MV-4-11 (cell line): ENCODE measurements around the gene TMEM167B.
A peak's percentile ranks its signal among the peaks of the same experiment; 100 is the strongest.
"Not testable (repeated sequence)": the region's sequence is repeated elsewhere in the genome, so short reads cannot be mapped to it uniquely, and the experiment has no call there.

Source experiments
- DNase-seq: peaks from one replicate; lab custom pipeline; 2025; lab: John Stamatoyannopoulos, UW

The TMEM167B gene

GRCh38 chr1:109113590-109114341, 23.2 kb downstream of the TMEM167B start, which contains the start of gene ELAPOR1:
Gene ELAPOR1, plus strand, starts transcription at chr1:109114115. Its CDS starts 69 bp downstream, at chr1:109114184.
- no peak for DNase-seq

- DNase-seq, result no peak
These were observed 23.7 kb downstream of the TMEM167B start for GRCh38 chr1:109114342-109114674.

GRCh38 chr1:109115685-109116084, 25.1 kb downstream of the TMEM167B start:
- DNase-seq, result no peak

GRCh38 chr1:109116286-109116685, 25.7 kb downstream of the TMEM167B start:
- DNase-seq, result no peak

DNA sequence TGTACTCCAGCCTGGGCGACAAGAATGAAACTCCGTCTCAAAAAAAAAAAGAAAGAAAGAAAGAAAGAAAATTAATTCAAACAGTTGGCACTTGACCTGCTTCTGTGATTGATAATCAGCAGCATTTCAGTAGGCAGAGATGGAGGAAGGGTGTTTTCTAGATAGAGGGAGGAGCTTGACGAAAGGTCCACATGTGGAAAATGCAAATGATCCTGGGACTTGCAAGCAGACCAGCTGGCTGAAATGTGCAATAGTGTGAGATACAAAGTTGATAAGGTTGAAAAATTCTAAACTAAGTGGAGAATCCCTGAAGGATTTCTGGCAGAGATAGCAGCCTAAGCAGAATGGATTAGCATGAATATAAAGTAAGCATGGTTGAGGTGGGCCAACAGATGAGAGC, 27.5 kb downstream of the TMEM167B start:
- no peak for DNase-seq

DNA sequence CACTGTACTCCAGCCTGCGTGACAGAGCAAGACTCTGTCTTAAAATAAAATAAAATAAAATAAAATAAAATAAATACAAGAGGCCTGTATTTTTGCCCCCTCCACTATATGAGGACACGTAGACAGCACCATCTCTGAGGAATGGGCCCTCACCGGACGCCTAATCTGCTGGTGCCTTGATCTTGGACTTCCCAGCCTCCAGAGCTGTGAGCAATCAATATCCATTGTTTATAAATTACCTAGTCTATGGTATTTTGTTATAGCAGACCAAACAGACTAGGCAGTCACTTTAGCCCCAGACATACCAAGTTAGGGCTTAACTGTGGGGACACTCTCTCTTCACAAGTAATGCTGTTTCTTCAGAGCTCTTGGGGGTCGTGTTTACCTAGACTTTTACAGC, 29.8 kb downstream of the TMEM167B start:
- no peak for DNase-seq

GRCh38 chr1:109131059-109131458, 40.5 kb downstream of the TMEM167B start:
- DNase-seq, result no peak

DNA sequence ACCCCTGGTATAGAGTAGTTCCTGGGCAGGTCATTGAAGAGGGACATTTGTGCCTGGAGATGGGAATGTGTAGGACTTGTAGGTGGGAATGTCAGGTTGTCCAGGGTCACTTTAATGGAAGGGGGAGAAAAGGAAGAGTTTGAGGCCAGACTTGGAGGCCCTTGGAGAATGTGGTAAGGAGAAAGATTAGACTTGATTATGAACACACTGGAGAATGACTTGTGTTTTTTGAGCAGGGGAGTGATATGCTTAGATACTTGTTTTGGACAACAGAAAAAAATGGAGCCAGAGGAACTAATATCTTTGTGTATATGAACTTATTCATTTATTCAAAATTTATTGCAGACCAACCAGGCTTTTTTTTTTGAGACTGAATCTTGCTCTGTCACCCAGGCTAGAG, 41.2 kb downstream of the TMEM167B start:
- DNase-seq, result no peak

DNA sequence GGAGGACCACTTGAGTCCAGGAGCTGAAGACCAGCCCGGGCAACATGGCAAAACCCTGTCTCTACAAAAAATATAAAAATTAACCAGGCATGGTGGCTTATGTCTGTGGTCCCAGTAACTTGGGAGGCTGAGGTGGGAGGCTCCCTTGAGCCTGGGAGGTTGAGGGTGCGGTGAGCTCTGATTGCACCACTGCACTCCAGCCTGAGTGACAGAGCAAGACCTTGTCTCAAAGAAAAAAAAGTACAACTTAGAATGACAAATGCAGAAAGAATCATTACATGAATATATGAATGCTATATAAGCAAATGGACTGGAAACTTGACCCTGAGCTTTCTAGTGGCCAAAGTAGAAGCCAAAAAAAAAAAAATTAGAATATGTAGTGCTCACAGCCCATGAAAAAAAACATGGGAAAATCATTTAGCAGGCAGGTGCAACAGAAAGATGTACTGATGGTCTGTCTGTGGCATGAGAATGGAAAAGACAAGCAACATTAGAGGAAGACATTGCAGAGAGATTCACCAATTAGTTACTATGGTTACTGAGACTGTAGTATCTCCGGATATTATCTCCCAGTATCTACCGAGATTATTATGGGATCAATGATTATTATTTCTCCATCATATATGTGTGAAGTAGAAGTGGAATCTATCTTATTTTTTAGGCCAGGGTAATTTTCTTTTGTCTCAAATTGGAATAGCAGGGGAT, 42.6 kb downstream of the TMEM167B start:
- DNase-seq, result no peak

GRCh38 chr1:109133815-109134214, 43.3 kb downstream of the TMEM167B start:
- peak; percentile 60 for DNase-seq

DNA sequence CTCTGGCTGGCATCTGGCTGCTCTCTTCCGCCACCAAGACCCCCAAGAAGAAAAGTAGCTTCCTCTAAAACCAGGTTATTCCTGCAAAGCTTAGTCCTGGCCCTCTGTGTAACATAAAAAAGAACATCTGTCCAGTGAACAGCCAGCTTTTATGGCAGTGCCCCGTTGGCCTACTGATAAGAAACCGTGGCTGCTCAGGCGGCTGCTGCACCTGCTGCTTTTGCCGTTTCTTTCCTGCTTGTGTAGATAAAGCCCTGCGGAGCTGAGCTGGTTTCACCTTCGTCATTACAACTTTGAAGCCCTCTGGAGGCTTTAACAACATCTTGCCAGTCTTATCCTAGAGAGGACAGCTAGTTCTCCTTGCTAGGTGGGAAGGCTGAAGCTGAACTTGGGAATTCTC, 43.9 kb downstream of the TMEM167B start:
- no peak for DNase-seq

- no peak for DNase-seq
These were observed 45.4 kb downstream of the TMEM167B start for GRCh38 chr1:109135940-109136339.

DNA sequence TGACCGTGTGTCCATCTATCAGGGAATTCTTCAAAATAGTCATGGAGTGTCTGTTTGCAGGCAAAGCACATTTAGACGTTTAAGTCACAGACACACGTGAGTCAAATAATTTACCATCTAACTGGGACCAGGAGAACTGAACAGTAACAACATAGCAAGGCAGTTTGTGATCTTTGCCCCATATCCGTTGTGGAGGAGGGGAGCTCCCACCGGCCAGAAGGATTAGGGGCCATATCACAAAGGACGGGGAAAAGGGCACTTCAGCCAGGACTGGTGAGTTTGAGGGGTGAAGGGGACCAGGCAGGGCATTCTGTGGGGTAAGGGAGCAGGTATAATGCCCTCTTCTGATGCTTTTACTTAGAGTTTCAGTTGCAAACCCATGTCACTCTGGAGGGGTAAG, 46.2 kb downstream of the TMEM167B start:
- no peak for DNase-seq

- DNase-seq, result no peak
These were observed 47.4 kb downstream of the TMEM167B start for GRCh38 chr1:109137958-109138357.

- no peak for DNase-seq
These were observed 47.8 kb downstream of the TMEM167B start for GRCh38 chr1:109138358-109138757.

GRCh38 chr1:109140392-109140791, 49.8 kb downstream of the TMEM167B start:
- DNase-seq, result no peak

DNA sequence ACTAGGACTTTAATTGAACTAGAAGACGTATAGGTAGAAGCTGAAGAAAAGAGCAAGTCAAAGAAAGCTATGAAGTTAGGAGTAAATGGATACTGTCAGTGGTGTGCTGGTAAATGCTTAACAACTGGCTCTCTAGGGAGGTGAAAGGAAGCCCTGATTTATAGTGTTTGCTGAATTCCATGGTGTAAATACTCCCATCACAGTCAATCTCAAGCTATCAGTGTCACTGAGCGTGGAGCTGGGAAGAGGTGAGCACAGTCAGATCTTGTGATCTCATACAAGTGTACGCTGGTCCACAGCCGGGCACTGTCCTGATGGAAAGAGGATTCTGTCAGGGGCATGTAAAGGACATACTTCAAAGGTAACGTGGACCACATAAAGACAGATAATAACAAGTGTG, 51.7 kb downstream of the TMEM167B start:
- DNase-seq, result no peak

- DNase-seq, result not testable (repeated sequence)
These were observed 52.2 kb downstream of the TMEM167B start for GRCh38 chr1:109142725-109143124.
